Measurements from ENCODE around the gene MTTP. TPM values are rescaled to one million over a fixed set of nuclear protein-coding genes. Genes with fewer than 3 reads are reported as not detected.

MTTP gene
- total RNA-seq, 2 experiments from 2014 or later, result 0.25 to 0.57 TPM

- no peak overlapping the region for H3K27ac ChIP-seq (ENCODE audit: low read depth, low read length, poor library complexity, severe bottlenecking)
- no peak overlapping the region for H3K4me3 ChIP-seq (ENCODE audit: low read depth, low read length, poor library complexity, severe bottlenecking)
- no peaks in the 10 kb centered on the region for H3K4me1 ChIP-seq (ENCODE audit: insufficient read depth, low read length, poor library complexity, severe bottlenecking)
- H4K20me1 ChIP-seq (ENCODE audit: insufficient read depth, low read length), result no peaks in the 10 kb centered on the region
- no peaks in the 10 kb centered on the region for H3K79me2 ChIP-seq (ENCODE audit: insufficient read depth, low read depth, low read length)
- no peak overlapping the region for H3K4me2 ChIP-seq (ENCODE audit: low read length)
- BruUV-seq (replicated peaks), result no TSS peak
- DNase-seq (ENCODE audit: low spot score), result no peak
- POLR2A ChIA-PET, result no interaction called here
- no peak overlapping the region for H2AFZ ChIP-seq (ENCODE audit: low read length)
- intact Hi-C loops (cut with micrococcal nuclease; ENCODE audit: unreplicated experiment), result no loop called here
- H3K9me3 ChIP-seq (ENCODE audit: low read length), result no peaks in the 10 kb centered on the region
- H3K36me3 ChIP-seq (ENCODE audit: insufficient read depth, low read length), result no peaks in the 10 kb centered on the region
- TF ChIP-seq CTCF (conservative IDR thresholded peaks at IDR 0.05; ENCODE audit: low read length) (no peak), EZH2phosphoT487 (IDR thresholded peaks at IDR 0.05; ENCODE audit: borderline replicate concordance, low read depth, low read length) (no peak)
- H3K9me2 ChIP-seq (ENCODE audit: insufficient read depth, low read length), result no peaks in the 10 kb centered on the region
- CTCF ChIA-PET (ENCODE audit: unreplicated experiment), result no interaction called here
Measured at GRCh38 chr4:99593781-99594641, 19.4 kb downstream of the MTTP start.

- no peaks in the 10 kb centered on the region for H3K79me2 ChIP-seq (ENCODE audit: insufficient read depth, low read depth, low read length)
- H3K9me2 ChIP-seq (ENCODE audit: insufficient read depth, low read length), result no peaks in the 10 kb centered on the region
- no peaks in the 10 kb centered on the region for H3K36me3 ChIP-seq (ENCODE audit: insufficient read depth, low read length)
- no peaks in the 10 kb centered on the region for H3K9me3 ChIP-seq (ENCODE audit: low read length)
- no peak overlapping the region for H3K4me2 ChIP-seq (ENCODE audit: low read length)
- POLR2A ChIA-PET, result no interaction called here
- intact Hi-C loops (cut with micrococcal nuclease; ENCODE audit: unreplicated experiment), result no loop called here
- no peak overlapping the region for H3K4me3 ChIP-seq (ENCODE audit: low read depth, low read length, poor library complexity, severe bottlenecking)
- no peak overlapping the region for H2AFZ ChIP-seq (ENCODE audit: low read length)
- TF ChIP-seq CTCF (conservative IDR thresholded peaks at IDR 0.05; ENCODE audit: low read length), result no peak
- TF ChIP-seq EZH2phosphoT487 (IDR thresholded peaks at IDR 0.05; ENCODE audit: borderline replicate concordance, low read depth, low read length), result no peak
- no TSS peak for BruUV-seq (replicated peaks)
- CTCF ChIA-PET (ENCODE audit: unreplicated experiment), result no interaction called here
- H3K27ac ChIP-seq (ENCODE audit: low read depth, low read length, poor library complexity, severe bottlenecking), result no peak overlapping the region
- H3K4me1 ChIP-seq (ENCODE audit: insufficient read depth, low read length, poor library complexity, severe bottlenecking), result no peaks in the 10 kb centered on the region
- DNase-seq (ENCODE audit: low spot score), result no peak
- H4K20me1 ChIP-seq (ENCODE audit: insufficient read depth, low read length), result no peaks in the 10 kb centered on the region
Measured at GRCh38 chr4:99594818-99595217, 20.2 kb downstream of the MTTP start.

GRCh38 chr4:99606716-99607115 is 32.1 kb downstream of the MTTP start:
- intact Hi-C loops (cut with micrococcal nuclease; ENCODE audit: unreplicated experiment), result no loop called here
- no TSS peak for BruUV-seq (replicated peaks)
- POLR2A ChIA-PET, result no interaction called here
- CTCF ChIA-PET (ENCODE audit: unreplicated experiment), result no interaction called here
- TF ChIP-seq CTCF (conservative IDR thresholded peaks at IDR 0.05; ENCODE audit: low read length), result no peak
- no peak overlapping the region for H2AFZ ChIP-seq (ENCODE audit: low read length)
- DNase-seq (ENCODE audit: low spot score), result no peak
- no peaks in the 10 kb centered on the region for H3K4me1 ChIP-seq (ENCODE audit: insufficient read depth, low read length, poor library complexity, severe bottlenecking)
- no peak overlapping the region for H3K27ac ChIP-seq (ENCODE audit: low read depth, low read length, poor library complexity, severe bottlenecking)
- H3K9me3 ChIP-seq (ENCODE audit: low read length), result no peaks in the 10 kb centered on the region
- no peak overlapping the region for H3K4me3 ChIP-seq (ENCODE audit: low read depth, low read length, poor library complexity, severe bottlenecking)
- no peak overlapping the region for H3K4me2 ChIP-seq (ENCODE audit: low read length)
- H3K36me3 ChIP-seq (ENCODE audit: insufficient read depth, low read length), result no peaks in the 10 kb centered on the region
- H3K9me2 ChIP-seq (ENCODE audit: insufficient read depth, low read length), result no peaks in the 10 kb centered on the region
- no peaks in the 10 kb centered on the region for H3K79me2 ChIP-seq (ENCODE audit: insufficient read depth, low read depth, low read length)
- no peaks in the 10 kb centered on the region for H4K20me1 ChIP-seq (ENCODE audit: insufficient read depth, low read length)

Data from OCI-LY7 (cell line).